Measurements from ENCODE around the gene RBPMS2. TPM values are rescaled to one million over a fixed set of nuclear protein-coding genes. Genes with fewer than 3 reads are reported as not detected.
"Not testable (repeated sequence)": the region's sequence is repeated elsewhere in the genome, so short reads cannot be mapped to it uniquely, and the experiment has no call there.

The RBPMS2 gene
- polyA plus RNA-seq (2013, experiment 1 of 2) = 33.3 TPM
- polyA plus RNA-seq (2013, experiment 2 of 2) = 32.1 TPM

- DNase-seq (ENCODE audit: low spot score) = no peak
- no peaks in the 10 kb centered on the region for H3K9me3 ChIP-seq (replicated peaks in 1 of 2; ENCODE audit: control insufficient read depth in 2 of 2, insufficient read depth in 1 of 2, low read depth in 1 of 2, low read length in 2 of 2)
- WGBS, 2 donors (ENCODE audit: extremely low coverage in 2 of 2, insufficient read length in 2 of 2, insufficient replicate concordance in 1 of 2) = no CpG with 5 or more reads among the region's 90 CpGs
- H2BK120ac ChIP-seq (ENCODE audit: low read depth, low read length) = peak within 1 kb of the TSS; percentile 26
- no peak within 1 kb of the TSS for H4K8ac ChIP-seq (ENCODE audit: low read depth, low read length)
- peak within 1 kb of the TSS; percentile 93 for H3K18ac ChIP-seq (ENCODE audit: low read length)
- H3K4ac ChIP-seq (ENCODE audit: low read length) = no peak within 1 kb of the TSS
- H3K23ac ChIP-seq (ENCODE audit: low read depth, low read length, poor library complexity) = no peak within 1 kb of the TSS
- H3K27ac ChIP-seq (replicated peaks; ENCODE audit: low read length) = no peak within 1 kb of the TSS
- H3K4me3 ChIP-seq (ENCODE audit: low read length in 2 of 2) = peak within 1 kb of the TSS; percentile 77 to 88
- H3K27me3 ChIP-seq (ENCODE audit: control insufficient read depth in 3 of 3, insufficient read depth in 3 of 3, low read depth in 1 of 3, low read length in 3 of 3) = peaks cover 0 to 35% (median 2%) of the 10 kb centered on the region in 3 experiments
- H3K4me2 ChIP-seq (ENCODE audit: insufficient read depth, low read length, poor library complexity, severe bottlenecking) = peak within 1 kb of the TSS; percentile 87
- H3K36me3 ChIP-seq (replicated peaks in 1 of 2; ENCODE audit: control insufficient read depth in 2 of 2, insufficient read depth in 2 of 2, low read length in 2 of 2) = no peaks in the 10 kb centered on the region
- no peak within 1 kb of the TSS for H4K91ac ChIP-seq (ENCODE audit: low read depth, low read length, poor library complexity)
- peak within 1 kb of the TSS; percentile 43 for H2AK5ac ChIP-seq (ENCODE audit: low read depth, low read length)
- H3K79me1 ChIP-seq (ENCODE audit: low read depth, low read length) = no peaks in the 10 kb centered on the region
- no peak within 1 kb of the TSS for H2BK12ac ChIP-seq (ENCODE audit: low read length)
- H2BK5ac ChIP-seq (ENCODE audit: low read length) = peak within 1 kb of the TSS; percentile 72
- peak within 1 kb of the TSS; percentile 73 for H3K14ac ChIP-seq (ENCODE audit: low read length)
- peak within 1 kb of the TSS; percentile 92 for H3K9ac ChIP-seq (ENCODE audit: low read depth, low read length, poor library complexity)
- H3K4me1 ChIP-seq (ENCODE audit: control insufficient read depth in 2 of 2, insufficient read depth in 1 of 2, low read depth in 1 of 2, low read length in 2 of 2) = peaks cover 9 to 14% of the 10 kb centered on the region in 2 donors
- peak within 1 kb of the TSS; percentile 89 for H2BK15ac ChIP-seq (ENCODE audit: low read length)
- peak within 1 kb of the TSS; percentile 98 for H2AFZ ChIP-seq (ENCODE audit: low read length)
These were observed at the start of gene RBPMS2 for GRCh38 chr15:64775551-64776401. RBPMS2 (minus strand) TSS chr15:64775589; CDS start chr15:64775319, 270 bp downstream.

- Histone ChIP-seq H3K27me3 (ENCODE audit: control insufficient read depth in 3 of 3, insufficient read depth in 3 of 3, low read depth in 1 of 3, low read length in 3 of 3) (peaks cover 0 to 4% (median 0%) of the 10 kb centered on the region in 3 experiments), H3K36me3 (replicated peaks in 1 of 2; ENCODE audit: control insufficient read depth in 2 of 2, insufficient read depth in 2 of 2, low read length in 2 of 2) (peaks cover 18 to 32% of the 10 kb centered on the region in 2 donors), H2AK5ac (ENCODE audit: low read depth, low read length) (no peak overlapping the region), H3K4me2 (ENCODE audit: insufficient read depth, low read length, poor library complexity, severe bottlenecking) (peak overlapping the region; percentile 84), H2BK120ac (ENCODE audit: low read depth, low read length) (no peak overlapping the region), H3K4me1 (ENCODE audit: control insufficient read depth in 2 of 2, insufficient read depth in 1 of 2, low read depth in 1 of 2, low read length in 2 of 2) (peaks cover 5 to 8% of the 10 kb centered on the region in 2 donors), H3K14ac (ENCODE audit: low read length) (no peak overlapping the region), H2AFZ (ENCODE audit: low read length) (peak overlapping the region; percentile 88), H3K18ac (ENCODE audit: low read length) (peak overlapping the region; percentile 4), H3K4ac (ENCODE audit: low read length) (no peak overlapping the region), H4K8ac (ENCODE audit: low read depth, low read length) (no peak overlapping the region), H2BK15ac (ENCODE audit: low read length) (no peak overlapping the region), H2BK5ac (ENCODE audit: low read length) (no peak overlapping the region), H3K9ac (ENCODE audit: low read depth, low read length, poor library complexity) (peak overlapping the region; percentile 78), H3K27ac (replicated peaks; ENCODE audit: low read length) (peak overlapping the region; percentile 29), H3K9me3 (replicated peaks in 1 of 2; ENCODE audit: control insufficient read depth in 2 of 2, insufficient read depth in 1 of 2, low read depth in 1 of 2, low read length in 2 of 2) (peaks cover 0 to 1% of the 10 kb centered on the region in 2 donors), H3K79me1 (ENCODE audit: low read depth, low read length) (no peaks in the 10 kb centered on the region), H4K91ac (ENCODE audit: low read depth, low read length, poor library complexity) (no peak overlapping the region), H3K4me3 (ENCODE audit: low read length in 2 of 2) (peak overlapping the region; percentile 79 to 94), H2BK12ac (ENCODE audit: low read length) (no peak overlapping the region), H3K23ac (ENCODE audit: low read depth, low read length, poor library complexity) (no peak overlapping the region)
- no peak for DNase-seq (ENCODE audit: low spot score)
- WGBS, 2 donors (ENCODE audit: extremely low coverage in 2 of 2, insufficient read length in 2 of 2, insufficient replicate concordance in 1 of 2) = no CpG with 5 or more reads among the region's 17 CpGs
These were observed 49.6 kb upstream of the RBPMS2 start for GRCh38 chr15:64824929-64825430.

DNA sequence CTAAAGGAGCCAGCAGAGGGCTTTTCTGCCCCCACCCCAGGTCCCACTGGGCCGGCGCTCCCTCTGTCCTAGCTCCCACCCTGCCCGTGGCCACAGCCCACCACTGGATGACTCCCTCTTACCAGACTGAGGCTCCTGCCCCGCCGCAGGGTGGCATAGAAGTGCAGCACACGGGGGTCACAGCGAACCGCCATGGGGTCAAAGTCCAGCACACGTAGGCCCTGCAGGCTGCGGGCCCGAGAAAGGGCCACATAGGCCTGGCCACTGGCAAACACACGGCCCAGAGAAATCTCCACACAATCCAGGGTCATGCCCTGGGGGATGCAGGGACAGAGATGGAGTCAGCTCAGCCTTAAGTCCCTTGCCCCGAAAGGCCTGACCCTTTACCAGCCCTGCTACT lies 41.1 kb upstream of the RBPMS2 start:
- Histone ChIP-seq H2AFZ (ENCODE audit: low read length) (no peak overlapping the region), H3K14ac (ENCODE audit: low read length) (no peak overlapping the region), H3K36me3 (replicated peaks in 1 of 2; ENCODE audit: control insufficient read depth in 2 of 2, insufficient read depth in 2 of 2, low read length in 2 of 2) (peaks cover 26 to 58% of the 10 kb centered on the region in 2 donors), H2BK5ac (ENCODE audit: low read length) (no peak overlapping the region), H2BK15ac (ENCODE audit: low read length) (no peak overlapping the region), H2BK120ac (ENCODE audit: low read depth, low read length) (no peak overlapping the region), H3K4me1 (ENCODE audit: control insufficient read depth in 2 of 2, insufficient read depth in 1 of 2, low read depth in 1 of 2, low read length in 2 of 2) (peaks cover 0 to 2% of the 10 kb centered on the region in 2 donors), H3K4me2 (ENCODE audit: insufficient read depth, low read length, poor library complexity, severe bottlenecking) (no peak overlapping the region), H3K9me3 (replicated peaks in 1 of 2; ENCODE audit: control insufficient read depth in 2 of 2, insufficient read depth in 1 of 2, low read depth in 1 of 2, low read length in 2 of 2) (no peaks in the 10 kb centered on the region), H3K4ac (ENCODE audit: low read length) (no peak overlapping the region), H4K8ac (ENCODE audit: low read depth, low read length) (no peak overlapping the region), H2AK5ac (ENCODE audit: low read depth, low read length) (no peak overlapping the region), H3K4me3 (ENCODE audit: low read length in 2 of 2) (no peak overlapping the region), H3K18ac (ENCODE audit: low read length) (no peak overlapping the region), H3K27me3 (ENCODE audit: control insufficient read depth in 3 of 3, insufficient read depth in 3 of 3, low read depth in 1 of 3, low read length in 3 of 3) (no peaks in the 10 kb centered on the region), H3K9ac (ENCODE audit: low read depth, low read length, poor library complexity) (no peak overlapping the region), H3K27ac (replicated peaks; ENCODE audit: low read length) (no peak overlapping the region), H4K91ac (ENCODE audit: low read depth, low read length, poor library complexity) (no peak overlapping the region), H2BK12ac (ENCODE audit: low read length) (no peak overlapping the region), H3K23ac (ENCODE audit: low read depth, low read length, poor library complexity) (no peak overlapping the region), H3K79me1 (ENCODE audit: low read depth, low read length) (no peaks in the 10 kb centered on the region)
- DNase-seq (ENCODE audit: low spot score) = no peak
- no CpG with 5 or more reads among the region's 13 CpGs for WGBS, 2 donors (ENCODE audit: extremely low coverage in 2 of 2, insufficient read length in 2 of 2, insufficient replicate concordance in 1 of 2)

- not testable (repeated sequence) for DNase-seq (ENCODE audit: low spot score); H3K4ac ChIP-seq (ENCODE audit: low read length); H3K9me3 ChIP-seq (replicated peaks in 1 of 2; ENCODE audit: control insufficient read depth in 2 of 2, insufficient read depth in 1 of 2, low read depth in 1 of 2, low read length in 2 of 2); H3K4me3 ChIP-seq (ENCODE audit: low read length in 2 of 2); H4K8ac ChIP-seq (ENCODE audit: low read depth, low read length); H3K14ac ChIP-seq (ENCODE audit: low read length); H2BK15ac ChIP-seq (ENCODE audit: low read length); H3K9ac ChIP-seq (ENCODE audit: low read depth, low read length, poor library complexity); H2BK120ac ChIP-seq (ENCODE audit: low read depth, low read length); H3K27ac ChIP-seq (replicated peaks; ENCODE audit: low read length); H3K27me3 ChIP-seq (ENCODE audit: control insufficient read depth in 3 of 3, insufficient read depth in 3 of 3, low read depth in 1 of 3, low read length in 3 of 3); H3K79me1 ChIP-seq (ENCODE audit: low read depth, low read length); H3K4me2 ChIP-seq (ENCODE audit: insufficient read depth, low read length, poor library complexity, severe bottlenecking); H3K23ac ChIP-seq (ENCODE audit: low read depth, low read length, poor library complexity); H2BK12ac ChIP-seq (ENCODE audit: low read length); H2AFZ ChIP-seq (ENCODE audit: low read length); H2AK5ac ChIP-seq (ENCODE audit: low read depth, low read length); H4K91ac ChIP-seq (ENCODE audit: low read depth, low read length, poor library complexity); H3K18ac ChIP-seq (ENCODE audit: low read length); H2BK5ac ChIP-seq (ENCODE audit: low read length)
- no CpG with 5 or more reads among the region's 4 CpGs for WGBS, 2 donors (ENCODE audit: extremely low coverage in 2 of 2, insufficient read length in 2 of 2, insufficient replicate concordance in 1 of 2)
- Histone ChIP-seq H3K4me1 (ENCODE audit: control insufficient read depth in 2 of 2, insufficient read depth in 1 of 2, low read depth in 1 of 2, low read length in 2 of 2) (peaks cover 6 to 12% of the 10 kb centered on the region in 2 donors), H3K36me3 (replicated peaks in 1 of 2; ENCODE audit: control insufficient read depth in 2 of 2, insufficient read depth in 2 of 2, low read length in 2 of 2) (peaks cover 18 to 44% of the 10 kb centered on the region in 2 donors)
These were observed 39.6 kb upstream of the RBPMS2 start for GRCh38 chr15:64814965-64815364.

All from neuronal stem cell (in vitro differentiated cells).